ENCODE measurements around the gene ZNF622.

ZNF622 gene

GRCh38 chr5:16427587-16427986, 38.0 kb downstream of the ZNF622 start:
- no peak for DNase-seq

GRCh38 chr5:16418471-16418922, 47.1 kb downstream of the ZNF622 start:
- no peak for DNase-seq

- no peak for DNase-seq
These were observed 48.1 kb downstream of the ZNF622 start for GRCh38 chr5:16417398-16418074.

GRCh38 chr5:16414861-16415260, 50.7 kb downstream of the ZNF622 start:
- DNase-seq, result no peak

GRCh38 chr5:16413166-16413860, 52.3 kb downstream of the ZNF622 start:
- no peak for DNase-seq

- no peak for DNase-seq
These were observed 53.0 kb downstream of the ZNF622 start for GRCh38 chr5:16412556-16412955.

- no peak for DNase-seq
These were observed 53.7 kb downstream of the ZNF622 start for GRCh38 chr5:16411741-16412455.

- DNase-seq, result no peak
These were observed 54.4 kb downstream of the ZNF622 start for GRCh38 chr5:16411235-16411634.

- no peak for DNase-seq
These were observed 55.3 kb downstream of the ZNF622 start for GRCh38 chr5:16410338-16410737.

GRCh38 chr5:16406630-16407029, 59.0 kb downstream of the ZNF622 start:
- no peak for DNase-seq

GRCh38 chr5:16406023-16406422, 59.6 kb downstream of the ZNF622 start:
- no peak for DNase-seq
